Ovary (tissue), 9 donors: ENCODE results near the gene MVP. TPM values are rescaled to one million over a fixed set of nuclear protein-coding genes. Genes with fewer than 3 reads are reported as not detected.

Experiments used
- DNase-seq, 5 donors: peaks; one replicate each; pipeline ENCODE4 v3.0.0-alpha.2; 2019 to 2020
- H3K27ac ChIP-seq, 2 donors: fragments of 200-600 bp; one replicate each; pipeline versions ENCODE4 v1.5.1 to v1.8.0; 2019 to 2022
- H3K27me3 ChIP-seq: fragments of 200-600 bp; one replicate; pipeline ENCODE4 v1.8.0; 2022
- H3K36me3 ChIP-seq: fragments of 200-600 bp; sonication (generic); one replicate; pipeline ENCODE4 v1.5.1; 2019
- H3K4me1 ChIP-seq: one replicate; pipeline ENCODE4 v1.8.1; 2013; ENCODE audit warnings: mild to moderate bottlenecking, moderate library complexity; ENCODE audit not compliant: insufficient read depth
- H3K4me3 ChIP-seq: fragments of 200-600 bp; sonication (generic); one replicate; pipeline ENCODE4 v1.5.1; 2017
- H3K9me3 ChIP-seq, 2 donors: fragments of 200-600 bp in 1 of 2; sonication (generic) in 1 of 2; one replicate each; pipeline versions ENCODE4 v1.5.1 to v1.8.1; 2013 to 2019; ENCODE audit warnings: mild to moderate bottlenecking in 1 of 2, moderate library complexity in 1 of 2
- CTCF ChIP-seq, 3 donors: fragments of 450-650 bp in 2 of 3; fragments of 200-600 bp in 1 of 3; IDR thresholded peaks; one replicate each; pipeline versions ENCODE4 v1.5.1 to v1.8.0; 2016 to 2022; ENCODE audit warnings: antibody characterized with exemption in 3 of 3, mild to moderate bottlenecking in 1 of 3
- EP300 ChIP-seq: sonication (generic); formaldehyde crosslinking; IDR thresholded peaks from one replicate; pipeline ENCODE4 v1.6.1; 2017; ENCODE audit warnings: antibody characterized with exemption
- POLR2A ChIP-seq: fragments of 450-650 bp; IDR thresholded peaks from one replicate; pipeline ENCODE4 v1.6.1; 2017; ENCODE audit warnings: antibody characterized with exemption, mild to moderate bottlenecking, moderate library complexity
- WGBS, 3 donors: extraction: QIAGEN DNeasy Blood & Tissue Kit in 1 of 3; methylation state at CpG; one replicate each; pipeline versions ENCODE4 v1.1.5 to v1.1.7; 2013 to 2017; 5-methylcytosine and 5-hydroxymethylcytosine counted together
- intact Hi-C, 4 donors: fragments of 100-400 bp; cut with DNase I; formaldehyde crosslinking; loops; one replicate each; pipeline versions ENCODE4 v1.11.0 to v1.15.1; 2022 to 2023
- polyA plus RNA-seq, 2 donors: library from polyadenylated mRNA; stranded (reverse); fragments of 200-250 nt in 1 of 2; fragments of 350-450 nt in 1 of 2; fragmentation: Illumina TruSeq in 1 of 2; extraction: RNeasy Lipid Tissue Mini Kit (QIAGEN cat#74804) in 1 of 2; gene quantifications; one replicate each; pipeline ENCODE4 v1.2.3, GENCODE V29; 2013 to 2014
- total RNA-seq, 7 donors: library from RNA; depleted of rRNA in 2 of 7; stranded (reverse); fragments of >200 nt in 2 of 7; fragmentation: NEBNext Ultra II Directional in 3 of 7; extraction: Animal tissue kit (Norgen Biotek cat#: 25700) in 3 of 7; gene quantifications; one replicate each; pipeline versions ENCODE4 v1.1.0 to v1.2.4, GENCODE V29; 2016 to 2023
- donor health status: DM: no; HTN: no; CAD: no; lungs with moderate emphysema.
- donor health status: DM: no; HTN: no; CAD: no.
- donor health status: Bipolar disorder and iron deficiency.
- donor health status: DM: yes; HTN: yes; CAD: no.
- donor health status: DM: no; HTN: no; CAD: no.
- donor health status: DM: yes; HTN: yes; CAD: no.

The MVP gene
- total and polyA plus RNA-seq, 9 donors, result 56.4 to 191 (median 129) TPM

GRCh38 chr16:29850998-29851397 is 30.7 kb downstream of the MVP start:
- Histone ChIP-seq H3K9me3 (no peaks in the 10 kb centered on the region), H3K4me3 (no peak overlapping the region), H3K27me3 (no peaks in the 10 kb centered on the region), H3K27ac (no peak overlapping the region), H3K36me3 (no peaks in the 10 kb centered on the region), H3K4me1 (peaks cover 5% of the 10 kb centered on the region)
- intact Hi-C loops, result loop anchor here in 1 of 4 donors (5.0 kb wide), 1 partner anchor 39 kb away; the partner anchor contains the start of gene PRRT2
- WGBS, 3 donors, result 87 to 94% (median 91%) methylated on average over 3 of the region's 3 CpGs
- TF ChIP-seq CTCF (IDR thresholded peaks at IDR 0.05) (no peak), EP300 (no peak), POLR2A (no peak)
- DNase-seq, result no peak

GRCh38 chr16:29852654-29853053 is 32.4 kb downstream of the MVP start:
- no peak for DNase-seq
- H3K9me3 ChIP-seq, result no peaks in the 10 kb centered on the region
- H3K4me3 ChIP-seq, result no peak overlapping the region
- H3K27me3 ChIP-seq, result no peaks in the 10 kb centered on the region
- 17 to 31% (median 27%) methylated on average over 7 of the region's 7 CpGs for WGBS, 3 donors
- H3K27ac ChIP-seq, result peak overlapping the region in 1 of 2 donors; percentile 37
- TF ChIP-seq POLR2A (no peak), EP300 (no peak), CTCF (IDR thresholded peaks at IDR 0.05) (no peak)
- peaks cover 5% of the 10 kb centered on the region for H3K4me1 ChIP-seq
- H3K36me3 ChIP-seq, result no peaks in the 10 kb centered on the region
- intact Hi-C loops, result loop anchor here in 1 of 4 donors (5.0 kb wide), 1 partner anchor 40 kb away; the partner anchor contains the start of gene PRRT2

- no peak for DNase-seq
- no peaks in the 10 kb centered on the region for H3K36me3 ChIP-seq
- no peak for TF ChIP-seq CTCF (IDR thresholded peaks at IDR 0.05)
- no peaks in the 10 kb centered on the region for H3K9me3 ChIP-seq
- WGBS, 3 donors, result 83 to 88% (median 85%) methylated on average over 5 of the region's 5 CpGs
- intact Hi-C loops, result loop anchor here in 1 of 4 donors (5.0 kb wide), 1 partner anchor 42 kb away; the partner anchor contains the start of gene PRRT2
- peaks cover 2% of the 10 kb centered on the region for H3K4me1 ChIP-seq
- no peak overlapping the region for H3K4me3 ChIP-seq
- no peak overlapping the region for H3K27ac ChIP-seq
- H3K27me3 ChIP-seq, result no peaks in the 10 kb centered on the region
Measured at GRCh38 chr16:29854520-29855100, 34.3 kb downstream of the MVP start.

GRCh38 chr16:29857133-29857760 is 37.0 kb downstream of the MVP start:
- WGBS, 3 donors, result 23 to 30% (median 23%) methylated on average over 7 of the region's 7 CpGs
- TF ChIP-seq EP300 (no peak), CTCF (IDR thresholded peaks at IDR 0.05) (no peak), POLR2A (no peak)
- no peak overlapping the region for H3K4me3 ChIP-seq
- intact Hi-C loops, result no loop called here
- no peaks in the 10 kb centered on the region for H3K36me3 ChIP-seq
- H3K27me3 ChIP-seq, result no peaks in the 10 kb centered on the region
- H3K9me3 ChIP-seq, result no peaks in the 10 kb centered on the region
- DNase-seq, result no peak
- H3K27ac ChIP-seq, result no peak overlapping the region
- peaks cover 4% of the 10 kb centered on the region for H3K4me1 ChIP-seq
